C4-2B (cell line): ENCODE data around the gene PPP4C.

Source experiments
- ZFX ChIP-seq: fragments of 450-650 bp; IDR thresholded peaks from 2 replicates; pipeline ENCODE4 v1.6.1; 2017
- TF ChIP-seq, protein P1 (sequence below): fragments of 450-650 bp; conservative IDR thresholded peaks from 2 replicates; pipeline ENCODE4 v1.5.1; 2017; ENCODE audit warnings: mild to moderate bottlenecking

DNA sequence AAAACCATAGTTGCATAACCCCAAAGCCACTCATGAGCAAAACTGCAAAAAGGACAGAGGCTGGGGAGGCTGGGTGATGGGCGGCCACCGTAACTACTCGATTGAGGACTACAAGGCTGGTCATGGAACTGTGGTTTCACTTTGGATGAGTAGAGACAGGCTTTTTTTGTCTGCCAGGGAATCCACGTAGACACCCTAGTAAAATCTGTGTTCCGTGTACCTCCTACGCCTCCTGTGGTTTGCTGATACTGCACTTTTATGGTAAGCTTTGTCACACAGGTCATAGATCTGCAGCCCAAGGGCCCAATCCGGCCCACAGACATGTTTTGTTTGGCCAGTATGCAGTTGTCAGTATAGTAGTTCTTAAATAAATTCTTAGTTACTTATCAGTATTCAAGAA lies 42.5 kb upstream of the PPP4C start:
- TF ChIP-seq, protein P1, sequence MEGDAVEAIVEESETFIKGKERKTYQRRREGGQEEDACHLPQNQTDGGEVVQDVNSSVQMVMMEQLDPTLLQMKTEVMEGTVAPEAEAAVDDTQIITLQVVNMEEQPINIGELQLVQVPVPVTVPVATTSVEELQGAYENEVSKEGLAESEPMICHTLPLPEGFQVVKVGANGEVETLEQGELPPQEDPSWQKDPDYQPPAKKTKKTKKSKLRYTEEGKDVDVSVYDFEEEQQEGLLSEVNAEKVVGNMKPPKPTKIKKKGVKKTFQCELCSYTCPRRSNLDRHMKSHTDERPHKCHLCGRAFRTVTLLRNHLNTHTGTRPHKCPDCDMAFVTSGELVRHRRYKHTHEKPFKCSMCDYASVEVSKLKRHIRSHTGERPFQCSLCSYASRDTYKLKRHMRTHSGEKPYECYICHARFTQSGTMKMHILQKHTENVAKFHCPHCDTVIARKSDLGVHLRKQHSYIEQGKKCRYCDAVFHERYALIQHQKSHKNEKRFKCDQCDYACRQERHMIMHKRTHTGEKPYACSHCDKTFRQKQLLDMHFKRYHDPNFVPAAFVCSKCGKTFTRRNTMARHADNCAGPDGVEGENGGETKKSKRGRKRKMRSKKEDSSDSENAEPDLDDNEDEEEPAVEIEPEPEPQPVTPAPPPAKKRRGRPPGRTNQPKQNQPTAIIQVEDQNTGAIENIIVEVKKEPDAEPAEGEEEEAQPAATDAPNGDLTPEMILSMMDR, result no peak
- TF ChIP-seq ZFX, result no peak
